ENCODE results near the gene MEGF11.

MEGF11 gene

DNA sequence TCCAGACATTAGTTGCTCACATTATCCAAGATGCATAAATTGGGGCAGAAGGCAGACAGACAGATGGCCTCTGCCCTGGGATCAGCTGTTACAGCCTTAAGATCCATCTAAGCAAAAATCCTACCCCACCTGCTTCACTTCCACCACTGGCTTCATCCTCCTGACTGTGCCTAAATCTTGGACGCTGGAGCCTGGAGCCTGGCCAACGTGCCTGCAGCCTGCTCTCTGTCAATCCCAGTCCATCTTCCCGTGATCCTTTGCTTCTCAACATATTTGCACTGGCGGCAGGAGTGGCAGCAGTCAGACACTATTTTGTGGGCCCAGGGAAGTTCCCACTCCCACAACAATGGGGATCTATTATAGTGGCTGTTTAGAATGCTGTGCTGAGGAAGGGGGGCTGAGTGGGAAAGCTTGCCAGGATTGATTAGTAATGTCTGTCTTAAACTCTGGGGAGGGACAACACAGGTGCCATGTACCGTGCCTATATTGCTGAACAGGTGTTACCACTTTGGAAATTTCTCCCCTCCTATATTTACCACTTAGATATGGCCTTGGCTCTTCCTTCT, 121.2 kb downstream of the MEGF11 start:
- no peak for TF ChIP-seq ZNF274 (IDR thresholded peaks at IDR 0.05; ENCODE audit: low read depth, low read length)
- H3K4me3 ChIP-seq (ENCODE audit: low read length) = no peak overlapping the region

DNA sequence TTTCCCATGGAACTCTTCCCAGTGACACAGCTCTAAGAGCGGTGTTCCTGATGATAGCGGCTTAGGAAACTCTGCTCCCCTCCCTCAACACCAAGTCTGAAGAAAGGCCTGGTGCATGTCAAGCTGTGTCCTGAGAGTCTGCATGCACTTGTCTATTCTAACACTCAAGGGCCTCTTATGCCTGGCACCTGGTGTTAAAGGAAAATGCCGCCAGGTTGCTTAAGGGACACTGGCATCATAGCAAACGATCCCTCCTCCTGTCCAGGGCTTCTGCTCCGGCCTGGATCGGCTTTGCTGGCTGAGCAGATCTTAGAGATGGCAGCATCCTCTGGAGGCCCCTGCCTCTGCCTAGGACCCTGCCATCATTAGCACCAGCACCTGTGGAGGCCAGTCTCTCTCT, 121.7 kb downstream of the MEGF11 start:
- TF ChIP-seq ZNF274 (IDR thresholded peaks at IDR 0.05; ENCODE audit: low read depth, low read length) = no peak

DNA sequence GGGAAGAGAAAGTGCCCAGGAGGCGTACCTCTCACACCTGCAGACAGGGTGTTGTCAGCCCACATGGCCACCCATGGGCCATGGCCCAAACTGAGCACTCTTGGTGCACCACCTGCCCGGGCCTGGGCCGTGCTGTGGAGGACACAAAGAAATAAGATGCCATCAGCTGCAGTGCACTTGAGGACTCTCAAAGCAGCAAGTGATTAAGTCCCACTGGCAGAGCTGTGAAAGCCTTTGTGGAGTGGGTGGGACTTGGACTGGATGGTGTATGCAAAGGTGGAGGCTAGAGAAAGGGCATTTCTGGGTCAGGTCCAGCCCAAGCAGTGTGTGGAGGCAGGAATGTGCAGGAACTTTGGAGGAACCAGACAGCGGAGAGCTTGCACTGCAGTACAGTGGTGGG, 122.3 kb downstream of the MEGF11 start:
- no peak overlapping the region for H3K4me3 ChIP-seq (ENCODE audit: low read length)
- no peak for TF ChIP-seq ZNF274 (IDR thresholded peaks at IDR 0.05; ENCODE audit: low read depth, low read length)

More for the DNA sequence above, 121.7 kb downstream of the MEGF11 start:
- H3K4me3 ChIP-seq (ENCODE audit: low read length) = no peak overlapping the region

DNA sequence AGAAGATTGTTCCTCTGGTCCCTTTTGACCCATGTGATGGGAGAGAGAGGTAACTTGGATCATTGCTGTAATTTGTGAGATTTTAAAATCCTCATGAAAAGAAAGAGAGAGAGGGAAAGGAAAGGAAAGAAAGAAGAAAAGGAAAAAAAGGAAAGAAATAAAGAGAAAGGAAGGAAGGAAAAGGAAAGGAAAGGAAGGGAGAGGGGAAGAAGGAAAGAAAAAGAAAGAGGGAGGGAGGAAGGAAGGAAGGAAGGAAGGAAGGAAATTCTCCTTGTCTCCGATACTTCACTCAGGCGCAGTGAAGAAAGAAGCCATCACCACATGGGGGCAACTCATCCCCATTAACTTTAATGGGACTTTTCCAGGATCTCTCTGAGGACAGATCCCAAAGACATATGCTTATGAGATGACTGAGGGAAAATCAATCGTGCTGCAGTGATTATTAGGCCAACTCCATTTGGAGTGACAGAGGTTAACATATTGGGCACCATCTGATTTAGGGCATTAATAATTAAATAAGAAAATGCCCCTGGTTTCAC, 123.0 kb downstream of the MEGF11 start:
- no peak for TF ChIP-seq ZNF274 (IDR thresholded peaks at IDR 0.05; ENCODE audit: low read depth, low read length)
- H3K4me3 ChIP-seq (ENCODE audit: low read length) = no peak overlapping the region

DNA sequence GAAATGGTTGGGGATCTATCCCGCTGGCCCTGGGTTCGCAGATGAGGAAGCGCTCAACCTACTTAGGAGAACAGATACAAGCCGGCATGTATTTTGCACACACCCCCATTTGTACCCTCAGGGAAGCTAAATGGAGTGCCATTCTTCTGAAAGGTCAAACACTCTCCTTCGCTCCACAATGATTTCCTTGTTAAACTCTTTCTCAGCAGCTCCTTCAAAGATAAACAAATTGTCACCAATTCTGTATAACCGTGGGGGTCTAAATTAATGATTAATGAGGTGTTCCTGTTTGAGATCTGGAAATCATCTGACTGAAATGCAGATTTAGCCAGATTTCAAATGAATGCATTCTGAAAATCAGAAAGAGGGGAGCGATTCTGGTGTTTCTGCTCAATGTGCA, 124.0 kb downstream of the MEGF11 start:
- no peak overlapping the region for H3K4me3 ChIP-seq (ENCODE audit: low read length)
- TF ChIP-seq ZNF274 (IDR thresholded peaks at IDR 0.05; ENCODE audit: low read depth, low read length) = no peak

DNA sequence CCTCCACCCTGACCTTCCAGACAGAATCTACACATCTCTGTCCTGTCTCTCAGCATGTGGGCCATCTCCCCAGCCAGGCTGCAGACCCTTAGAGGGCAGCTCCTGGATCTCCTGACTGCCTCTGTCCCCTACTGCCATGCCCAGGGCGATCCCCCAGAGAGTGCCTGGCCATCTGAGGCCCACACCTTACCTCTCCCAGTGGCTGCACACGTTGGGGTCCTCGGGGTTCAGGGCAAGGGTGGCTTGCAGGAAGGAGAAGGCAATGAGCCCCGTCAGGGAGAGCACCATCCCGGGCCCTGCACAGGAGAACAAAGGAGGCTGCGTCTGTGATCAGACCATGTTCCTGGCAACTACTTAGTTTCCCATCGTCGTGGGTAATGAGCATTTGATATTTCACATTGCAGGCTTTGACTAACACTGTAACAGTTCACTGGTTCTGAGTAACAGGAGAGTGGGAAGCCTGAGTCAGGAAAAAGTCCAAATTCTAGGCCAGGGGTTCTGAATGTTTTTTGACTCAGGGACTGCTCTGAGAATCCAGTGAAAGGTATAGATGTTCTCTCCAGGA, 125.4 kb downstream of the MEGF11 start:
- TF ChIP-seq ZNF274 (IDR thresholded peaks at IDR 0.05; ENCODE audit: low read depth, low read length) = no peak
- no peak overlapping the region for H3K4me3 ChIP-seq (ENCODE audit: low read length)

DNA sequence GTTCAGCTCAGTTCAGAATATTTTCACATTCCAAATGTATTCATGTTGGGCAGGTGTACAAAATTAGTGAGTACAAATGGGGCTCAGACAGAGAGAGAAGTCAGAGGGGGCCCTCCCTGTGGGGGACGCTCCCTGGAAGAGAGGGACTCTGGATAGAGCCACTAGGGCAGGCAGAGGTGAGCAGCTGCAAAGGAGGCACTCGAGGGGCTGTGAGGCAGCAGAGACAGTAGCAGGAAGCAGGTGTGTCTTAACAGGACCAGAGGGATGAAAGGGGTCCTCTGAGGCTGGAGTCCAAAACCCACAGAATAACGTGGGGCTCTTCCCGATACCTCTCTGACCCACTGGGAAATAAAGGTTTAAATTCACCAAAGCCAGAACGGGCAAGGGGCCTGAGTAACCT, 127.1 kb downstream of the MEGF11 start:
- TF ChIP-seq ZNF274 (IDR thresholded peaks at IDR 0.05; ENCODE audit: low read depth, low read length) = no peak
- no peak overlapping the region for H3K4me3 ChIP-seq (ENCODE audit: low read length)

DNA sequence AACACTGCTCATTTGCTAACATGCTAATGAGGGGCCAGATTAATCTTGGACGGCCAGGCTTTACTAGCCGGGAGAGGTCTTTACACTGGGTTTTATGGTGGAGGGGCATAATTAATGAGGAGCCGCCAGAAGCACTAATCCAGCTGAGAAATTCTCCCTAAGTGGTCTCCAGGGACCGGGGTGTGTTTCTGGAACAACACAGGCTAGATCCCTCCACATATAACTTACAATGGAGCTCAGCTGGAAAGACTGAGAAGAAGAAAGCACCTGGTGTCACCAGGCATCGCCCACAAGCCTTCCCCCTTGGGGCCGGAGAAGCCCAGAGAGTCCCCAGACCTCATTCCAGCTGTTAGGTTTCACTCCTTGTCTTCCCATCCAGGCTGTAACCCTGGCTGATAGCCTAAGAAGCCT, 127.5 kb downstream of the MEGF11 start:
- H3K4me3 ChIP-seq (ENCODE audit: low read length) = no peak overlapping the region
- no peak for TF ChIP-seq ZNF274 (IDR thresholded peaks at IDR 0.05; ENCODE audit: low read depth, low read length)

DNA sequence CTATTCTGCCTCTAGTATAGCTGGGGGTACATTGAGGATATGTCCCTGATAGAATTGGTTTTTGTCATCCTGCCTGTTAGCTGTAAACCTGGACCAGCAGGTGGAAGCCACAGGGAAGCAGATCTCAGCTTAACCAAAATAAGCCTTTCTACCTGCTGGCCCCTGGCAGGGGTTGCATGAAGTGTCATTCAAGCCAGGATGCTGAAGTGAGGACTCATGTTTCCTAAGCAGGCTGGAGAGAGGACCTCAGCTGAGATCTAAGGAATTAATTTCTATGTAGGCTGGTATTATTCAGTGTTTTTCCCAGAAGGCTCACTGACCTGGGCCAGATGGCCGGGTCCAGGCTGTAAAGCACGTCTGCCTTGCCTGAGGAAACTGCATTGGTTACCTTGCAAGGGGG, 128.9 kb downstream of the MEGF11 start:
- no peak overlapping the region for H3K4me3 ChIP-seq (ENCODE audit: low read length)
- no peak for TF ChIP-seq ZNF274 (IDR thresholded peaks at IDR 0.05; ENCODE audit: low read depth, low read length)

DNA sequence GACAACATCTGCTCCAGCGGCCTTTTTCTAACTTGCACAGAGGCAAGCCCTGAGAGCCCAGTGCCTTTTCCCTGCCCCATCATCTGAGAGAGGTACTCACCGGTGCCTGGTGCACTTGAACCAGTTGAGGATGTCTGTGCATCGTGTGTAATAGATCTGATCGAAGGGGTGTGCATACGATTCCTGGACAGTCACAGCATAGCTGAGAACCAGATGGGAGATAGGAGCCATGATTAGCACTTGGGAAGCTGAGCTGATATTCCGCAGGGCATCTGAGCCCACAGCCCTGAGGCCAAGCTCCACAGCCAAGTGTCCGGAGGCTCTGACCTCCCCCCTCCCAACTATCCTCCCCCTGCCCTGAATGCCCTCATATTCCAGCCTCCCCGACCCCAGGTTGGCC, 129.8 kb downstream of the MEGF11 start:
- TF ChIP-seq ZNF274 (IDR thresholded peaks at IDR 0.05; ENCODE audit: low read depth, low read length) = no peak
- no peak overlapping the region for H3K4me3 ChIP-seq (ENCODE audit: low read length)

DNA sequence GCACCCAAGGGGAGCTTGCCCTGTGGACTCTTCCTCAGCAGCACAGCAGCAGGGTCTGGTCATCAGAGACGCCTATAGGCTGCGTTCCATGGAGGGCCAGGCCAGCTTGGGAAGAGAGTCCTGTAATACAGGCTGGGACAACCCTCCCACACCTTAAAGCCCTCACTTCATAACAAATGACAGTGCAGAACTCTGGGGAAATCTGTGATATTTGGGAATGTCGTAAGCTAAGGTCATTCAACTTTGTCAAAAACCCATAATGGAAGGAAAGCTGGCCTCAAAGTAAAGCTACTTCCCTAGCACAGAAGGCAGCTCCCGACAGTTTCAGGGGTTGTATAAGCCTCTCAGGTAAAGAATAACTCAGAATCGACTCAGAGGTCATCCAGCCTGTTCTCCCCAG, 133.1 kb downstream of the MEGF11 start:
- H3K4me3 ChIP-seq (ENCODE audit: low read length) = no peak overlapping the region
- no peak for TF ChIP-seq ZNF274 (IDR thresholded peaks at IDR 0.05; ENCODE audit: low read depth, low read length)

DNA sequence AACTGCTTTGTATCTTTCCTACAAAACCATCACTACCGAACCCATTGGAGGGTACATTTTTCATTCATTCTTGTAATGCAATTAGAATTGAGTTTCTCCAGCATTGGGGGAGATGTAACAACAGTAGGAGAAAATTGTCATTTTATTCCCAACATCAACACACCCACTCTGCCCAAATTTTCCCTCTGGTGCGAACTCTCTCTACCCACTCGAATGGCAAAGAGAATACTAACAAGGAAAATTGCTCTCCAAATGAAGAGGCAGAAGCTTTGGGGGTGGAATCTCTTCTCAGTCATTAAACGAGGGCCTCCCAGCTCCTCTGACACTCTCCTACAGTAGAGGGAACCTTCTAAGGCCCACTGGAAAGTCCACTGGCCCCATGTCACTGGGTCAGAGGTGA, 135.7 kb downstream of the MEGF11 start:
- H3K4me3 ChIP-seq (ENCODE audit: low read length) = no peak overlapping the region
- TF ChIP-seq ZNF274 (IDR thresholded peaks at IDR 0.05; ENCODE audit: low read depth, low read length) = no peak

DNA sequence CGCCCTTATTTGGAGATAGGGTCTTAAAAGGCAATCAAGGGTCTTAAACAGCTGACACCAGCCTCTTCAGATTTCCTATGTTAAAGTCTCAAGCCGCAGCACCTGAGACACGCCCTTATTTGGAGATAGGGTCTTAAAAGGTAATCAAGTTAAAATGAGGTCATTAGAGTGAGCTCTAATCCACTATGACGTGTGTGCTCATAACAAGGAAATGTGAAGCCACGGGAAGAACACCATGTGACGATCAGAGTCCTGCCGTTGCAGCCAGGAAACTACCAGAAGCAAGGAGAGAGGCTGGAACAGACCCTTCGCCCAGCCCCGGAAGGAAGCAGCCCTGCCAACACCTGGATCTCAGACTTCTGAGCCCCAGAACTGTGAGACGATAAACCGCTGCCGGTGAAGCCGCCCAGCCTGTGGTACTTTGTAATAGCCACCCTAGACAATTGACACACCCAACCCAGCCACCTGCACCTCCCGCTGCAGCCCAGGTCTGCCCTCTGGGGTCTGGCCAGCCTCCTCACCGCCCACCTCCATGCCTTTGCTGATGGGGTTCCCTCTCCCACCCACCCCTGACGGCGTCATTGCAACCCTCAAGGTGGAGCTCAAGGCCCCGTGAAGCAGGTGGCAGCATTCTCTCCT, 137.9 kb downstream of the MEGF11 start:
- no peak overlapping the region for H3K4me3 ChIP-seq (ENCODE audit: low read length)
- TF ChIP-seq ZNF274 (IDR thresholded peaks at IDR 0.05; ENCODE audit: low read depth, low read length) = no peak

DNA sequence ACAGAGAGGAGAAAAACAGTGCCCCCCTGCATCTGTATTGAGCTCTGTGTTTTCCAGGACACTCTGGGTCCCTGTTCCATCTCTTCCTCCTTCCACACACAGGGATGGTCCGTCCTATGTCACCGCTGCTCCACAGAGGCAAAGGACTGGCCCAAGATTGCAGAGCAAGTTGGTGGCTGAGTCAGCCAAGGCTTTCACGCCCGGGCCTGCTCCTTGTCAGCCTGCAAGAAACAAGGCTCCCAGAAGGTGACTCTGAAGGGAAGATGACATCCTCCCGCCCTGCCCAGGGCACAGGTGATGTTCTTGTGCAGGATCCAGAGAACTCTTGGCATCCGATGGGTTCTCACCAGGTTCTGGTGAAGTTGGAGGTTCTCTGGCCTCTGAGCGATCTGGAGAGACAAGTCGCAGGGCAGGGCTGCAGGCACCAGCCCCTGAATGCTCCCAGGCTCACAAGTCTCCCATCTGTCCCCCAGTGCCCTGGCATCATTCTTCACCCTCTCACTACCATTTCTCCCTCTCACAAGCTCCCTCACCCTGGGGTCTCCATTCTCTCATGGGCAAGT, 138.6 kb downstream of the MEGF11 start:
- TF ChIP-seq ZNF274 (IDR thresholded peaks at IDR 0.05; ENCODE audit: low read depth, low read length) = no peak
- H3K4me3 ChIP-seq (ENCODE audit: low read length) = no peak overlapping the region

DNA sequence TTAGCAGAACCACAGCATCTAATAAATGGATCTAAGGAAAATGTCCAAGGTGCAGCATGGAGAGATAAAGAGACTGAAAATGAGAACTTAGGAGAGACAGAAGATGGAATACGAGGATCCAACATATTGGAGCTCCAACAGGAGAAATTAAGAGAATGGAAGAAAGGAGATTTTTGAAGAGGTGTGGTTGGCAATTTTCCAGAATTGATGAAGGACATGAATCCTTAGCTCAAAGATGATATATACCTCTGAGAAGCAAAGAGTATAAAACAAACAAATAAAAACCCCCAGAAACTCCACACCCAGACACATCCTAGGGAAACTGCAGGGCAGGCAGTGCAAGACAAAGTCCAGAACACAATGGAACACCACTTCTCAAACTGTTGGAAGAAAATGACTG, 141.2 kb downstream of the MEGF11 start:
- TF ChIP-seq ZNF274 (IDR thresholded peaks at IDR 0.05; ENCODE audit: low read depth, low read length) = no peak
- no peak overlapping the region for H3K4me3 ChIP-seq (ENCODE audit: low read length)

Data from GM08714 (cell line).